Fibroblast of mammary gland (primary cell): Measurements from ENCODE around the gene CARS2.

Experiments used
- DNase-seq: peaks from one replicate; pipeline ENCODE4 v3.0.0-alpha.2; 2010; ENCODE audit warnings: low read depth
- H3K4me3 ChIP-seq: 2 replicates; pipeline ENCODE4 v1.5.1; 2011; ENCODE audit warnings: low read depth, mild to moderate bottlenecking, low read length, moderate library complexity; ENCODE audit not compliant: control insufficient read depth
- CTCF ChIP-seq: conservative IDR thresholded peaks from 2 replicates; pipeline ENCODE4 v1.5.1; 2011; ENCODE audit warnings: low read depth, low read length, inconsistent platforms; ENCODE audit not compliant: control insufficient read depth, insufficient read depth

The CARS2 gene

GRCh38 chr13:110705826-110706569, at the start of gene CARS2:
Gene CARS2, minus strand, starts transcription at chr13:110706116. Its CDS starts 23 bp downstream, at chr13:110706093.
- peak; percentile 92 for DNase-seq
- H3K4me3 ChIP-seq, result peak within 1 kb of the TSS; percentile 72
- TF ChIP-seq CTCF, result no peak

GRCh38 chr13:110748271-110748670, 42.4 kb upstream of the CARS2 start:
- TF ChIP-seq CTCF, result no peak
- H3K4me3 ChIP-seq, result no peak overlapping the region
- DNase-seq, result no peak

GRCh38 chr13:110746438-110746837, 40.5 kb upstream of the CARS2 start:
- no peak overlapping the region for H3K4me3 ChIP-seq
- no peak for TF ChIP-seq CTCF
- DNase-seq, result no peak

- DNase-seq, result no peak
- H3K4me3 ChIP-seq, result no peak overlapping the region
- TF ChIP-seq CTCF, result no peak
Measured at GRCh38 chr13:110743687-110744086, 37.8 kb upstream of the CARS2 start.

- DNase-seq, result no peak
- H3K4me3 ChIP-seq, result no peak overlapping the region
- no peak for TF ChIP-seq CTCF
Measured at GRCh38 chr13:110737555-110737954, 31.6 kb upstream of the CARS2 start.

- DNase-seq, result no peak
- no peak overlapping the region for H3K4me3 ChIP-seq
- no peak for TF ChIP-seq CTCF
Measured at GRCh38 chr13:110734561-110734960, 28.6 kb upstream of the CARS2 start.

GRCh38 chr13:110731072-110731471, 25.2 kb upstream of the CARS2 start:
- TF ChIP-seq CTCF, result no peak
- no peak overlapping the region for H3K4me3 ChIP-seq
- no peak for DNase-seq
